HepG2 (cell line): ENCODE measurements around the gene CAMTA1. TPM values are rescaled to one million over a fixed set of nuclear protein-coding genes. Genes with fewer than 3 reads are reported as not detected.

ENCODE experiments used
- ATAC-seq: fragments of 200-7000 bp; cut with Tn5 transposase; 3 replicates; pipeline ENCODE4 v1.9.1; 2020; ENCODE audit warnings: mild to moderate bottlenecking, moderate library complexity
- BruUV-seq: library from RNA; stranded (reverse); fragments of 400-500 nt; replicated peaks from 2 replicates; lab custom pipeline; 2021; lab: Mats Ljungman, UMichigan
- CTCF ChIA-PET: fragments of 300-600 bp; formaldehyde crosslinking; extraction: SDS; loops from one replicate; lab custom pipeline; 2021; ENCODE audit warnings: low total read pairs, inconsistent platforms, low intra/inter-chr PET ratio; lab: Yijun Ruan, JAX
- POLR2A ChIA-PET: fragments of 350-600 bp; sonication (Branson Sonifier 250); formaldehyde crosslinking; loops from one replicate; lab custom pipeline; 2020; ENCODE audit warnings: antibody characterized with exemption, inconsistent platforms; lab: Yijun Ruan, JAX
- DNase-seq: peaks from one replicate; pipeline ENCODE4 v3.0.0-alpha.2; 2015; ENCODE audit warnings: low spot score
- FAIRE-seq: peaks from 3 replicates; lab custom pipeline; 2011; peaks lifted over from hg19 to GRCh38; lab: Jason Lieb, UNC
- H2AFZ ChIP-seq: one replicate; pipeline ENCODE4 v1.6.1; 2011; ENCODE audit warnings: low read length, inconsistent platforms
- H3K27ac ChIP-seq: fragments of 300-600 bp; 3 replicates; pipeline ENCODE4 v1.8.0; 2011; ENCODE audit warnings: mixed run types, mild to moderate bottlenecking, mixed read lengths, low read length, inconsistent platforms; ENCODE audit not compliant: insufficient read depth; ENCODE audit errors: extremely low read length
- H3K27me3 ChIP-seq, 2 experiments: fragments of 200-600 bp in 1 of 2; 2 replicates in 1 of 2; 3 replicates in 1 of 2; pipeline versions ENCODE4 v1.6.0 to v1.8.0; 2011; ENCODE audit warnings: low read length in 2 of 2, mild to moderate bottlenecking in 2 of 2, moderate library complexity in 2 of 2, inconsistent platforms in 1 of 2; ENCODE audit not compliant: insufficient read depth in 2 of 2, control insufficient read depth in 1 of 2
- H3K36me3 ChIP-seq, 2 experiments: fragments of 200-600 bp in 1 of 2; replicated peaks in 1 of 2; 2 replicates in 1 of 2; 3 replicates in 1 of 2; pipeline versions ENCODE4 v1.5.1 to v1.8.0; 2011; ENCODE audit warnings: low read length in 2 of 2, inconsistent platforms in 1 of 2; ENCODE audit not compliant: insufficient read depth in 2 of 2, control insufficient read depth in 1 of 2
- H3K4me1 ChIP-seq: 2 replicates; pipeline ENCODE4 v1.5.1; 2012; ENCODE audit warnings: low read length, inconsistent platforms; ENCODE audit not compliant: insufficient read depth
- H3K4me2 ChIP-seq: 2 replicates; pipeline ENCODE4 v1.6.0; 2011; ENCODE audit warnings: low read depth, low read length, inconsistent platforms
- H3K4me3 ChIP-seq, 3 experiments: fragments of 200-600 bp in 1 of 3; sonication (generic), shearing (Covaris generic) in 1 of 3; replicated peaks in 1 of 3; 2 replicates each; pipeline ENCODE4 v1.5.1; 2011 to 2016; ENCODE audit warnings: low read length in 3 of 3, inconsistent platforms in 2 of 3, low read depth in 2 of 3, mild to moderate bottlenecking in 2 of 3, control low read depth in 1 of 3, mixed read lengths in 1 of 3; ENCODE audit not compliant: insufficient read depth in 1 of 3
- H3K79me2 ChIP-seq: one replicate; pipeline ENCODE4 v1.6.1; 2011; ENCODE audit warnings: low read length, inconsistent platforms; ENCODE audit not compliant: insufficient read depth
- H3K9ac ChIP-seq: 2 replicates; pipeline ENCODE4 v1.6.0; 2011; ENCODE audit warnings: mild to moderate bottlenecking, low read depth, low read length, inconsistent platforms; ENCODE audit not compliant: insufficient read depth
- H3K9me3 ChIP-seq: 2 replicates; pipeline ENCODE4 v1.5.1; 2012; ENCODE audit warnings: mild to moderate bottlenecking, low read length
- H4K20me1 ChIP-seq: 2 replicates; pipeline ENCODE4 v1.6.0; 2011; ENCODE audit warnings: inconsistent platforms, mild to moderate bottlenecking, low read length, moderate library complexity; ENCODE audit not compliant: insufficient read depth
- CREM ChIP-seq, 2 experiments: sonication (generic) in 1 of 2; formaldehyde crosslinking in 1 of 2; IDR thresholded peaks; 2 replicates each; pipeline versions ENCODE4 v1.4.0 to v1.6.1; 2016 to 2020; ENCODE audit warnings: antibody characterized with exemption in 1 of 2, mild to moderate bottlenecking in 1 of 2, missing genetic modification reagents in 1 of 2
- FOXP1 ChIP-seq, 2 experiments: fragments of 450-650 bp in 1 of 2; IDR thresholded peaks; 2 replicates each; pipeline ENCODE4 v1.6.1; 2017 to 2018; ENCODE audit warnings: antibody characterized with exemption in 1 of 2
- HCFC1 ChIP-seq: fragments of 150-350 bp; IDR thresholded peaks from 2 replicates; pipeline ENCODE4 v1.6.1; 2014; ENCODE audit warnings: low read depth, low read length
- IKZF4 ChIP-seq: sonication (generic); formaldehyde crosslinking; IDR thresholded peaks from 2 replicates; pipeline ENCODE4 v1.5.1; 2020; ENCODE audit warnings: borderline replicate concordance, mild to moderate bottlenecking, low read depth, missing genetic modification reagents; ENCODE audit errors: not compliant biosample characterization
- ISX ChIP-seq: sonication (generic); formaldehyde crosslinking; conservative IDR thresholded peaks from 2 replicates; pipeline ENCODE4 v1.5.0; 2020; ENCODE audit warnings: missing genetic modification reagents
- KDM4B ChIP-seq: sonication (generic); formaldehyde crosslinking; IDR thresholded peaks from 2 replicates; pipeline ENCODE4 v1.4.0; 2020; ENCODE audit warnings: missing genetic modification reagents
- LCORL ChIP-seq, 2 experiments: fragments of 450-650 bp in 1 of 2; sonication (generic) in 1 of 2; formaldehyde crosslinking in 1 of 2; IDR thresholded peaks; 2 replicates each; pipeline versions ENCODE4 v1.5.0 to v1.6.1; 2017 to 2020; ENCODE audit warnings: antibody characterized with exemption in 1 of 2, missing genetic modification reagents in 1 of 2
- MZF1 ChIP-seq: sonication (generic); formaldehyde crosslinking; IDR thresholded peaks from 2 replicates; pipeline ENCODE4 v1.8.1; 2023; ENCODE audit warnings: mild to moderate bottlenecking, missing genetic modification reagents, borderline replicate concordance
- NFKB2 ChIP-seq: sonication (generic); formaldehyde crosslinking; IDR thresholded peaks from 2 replicates; pipeline ENCODE4 v1.4.0; 2020; ENCODE audit warnings: missing genetic modification reagents, borderline replicate concordance
- RELA ChIP-seq: sonication (generic); formaldehyde crosslinking; IDR thresholded peaks from 2 replicates; pipeline ENCODE4 v1.4.0; 2020; ENCODE audit warnings: missing genetic modification reagents
- SUZ12 ChIP-seq: fragments of 150-350 bp; IDR thresholded peaks from 2 replicates; pipeline ENCODE4 v1.6.1; 2014; ENCODE audit warnings: low read depth, low read length
- THAP9 ChIP-seq: sonication (generic); formaldehyde crosslinking; IDR thresholded peaks from 2 replicates; pipeline ENCODE4; 2020; ENCODE audit warnings: missing genetic modification reagents, mild to moderate bottlenecking, borderline replicate concordance
- TRAFD1 ChIP-seq: sonication (generic); formaldehyde crosslinking; IDR thresholded peaks from 2 replicates; pipeline ENCODE4 v1.5.1; 2020; ENCODE audit warnings: missing genetic modification reagents, mild to moderate bottlenecking, borderline replicate concordance
- ZNF660 ChIP-seq: sonication (generic); formaldehyde crosslinking; IDR thresholded peaks from 2 replicates; pipeline ENCODE4 v1.5.1; 2020; ENCODE audit warnings: mild to moderate bottlenecking, low read depth, missing genetic modification reagents, borderline replicate concordance
- ZNF670 ChIP-seq: sonication (generic); formaldehyde crosslinking; IDR thresholded peaks from 2 replicates; pipeline ENCODE4 v1.8.0; 2022; ENCODE audit warnings: mild to moderate bottlenecking, missing genetic modification reagents, borderline replicate concordance
- ZNF75D ChIP-seq: sonication (generic); formaldehyde crosslinking; IDR thresholded peaks from 2 replicates; pipeline ENCODE4 v1.8.1; 2023; ENCODE audit warnings: missing genetic modification reagents, mild to moderate bottlenecking, borderline replicate concordance
- ZNF788 ChIP-seq: sonication (generic); formaldehyde crosslinking; IDR thresholded peaks from 2 replicates; pipeline ENCODE4 v1.5.0; 2020; ENCODE audit warnings: mild to moderate bottlenecking, missing genetic modification reagents, borderline replicate concordance
- WGBS: methylation state at CpG from one replicate; pipeline ENCODE4 v1.1.6; 2017; ENCODE audit warnings: low lambda C conversion rate; 5-methylcytosine and 5-hydroxymethylcytosine counted together
- in situ Hi-C: cut with HindIII; loops from 2 replicates; pipeline ENCODE4 v1.10.0; 2017; ENCODE audit warnings: low pct_unique_long_range_greater_than_20kb; ENCODE audit not compliant: extremely low pct_ligation_motif_present
- intact Hi-C: fragments of 100-400 bp; cut with micrococcal nuclease; formaldehyde crosslinking; loops from one replicate; pipeline ENCODE4 v1.10.0; 2022; ENCODE audit not compliant: unreplicated experiment
- polyA plus RNA-seq, 8 experiments: library from polyadenylated mRNA; depleted of rRNA in 3 of 8; stranded (reverse) in 7 of 8; unstranded in 1 of 8; fragments of >200 nt; fragmentation: Illumina TruSeq in 4 of 8; extraction: Trizol in 4 of 8; gene quantifications; 2 replicates each; pipeline versions ENCODE4 v1.2.1 to v1.2.3, GENCODE V29; 2011 to 2016; ENCODE audit warnings: low read depth in 4 of 8, missing spikeins in 1 of 8, mixed read lengths in 1 of 8; ENCODE audit not compliant: insufficient read depth in 1 of 8
- total RNA-seq, 5 experiments: library from RNA; depleted of rRNA; stranded (reverse); fragments of >200 nt; fragmentation: Illumina TruSeq; extraction: Trizol; gene quantifications; 2 replicates each; pipeline ENCODE4 v1.2.3, GENCODE V29; 2016; ENCODE audit warnings: low read depth in 1 of 5

Gene CAMTA1
- total and polyA plus RNA-seq, 2 of the 13 experiments (the other 11 are each of a cell fraction or from before 2014, with no cell fraction given) = 25.0 to 36.4 TPM

- no peak overlapping the region for H3K9ac ChIP-seq
- POLR2A ChIA-PET = no interaction called here
- CTCF ChIA-PET = no interaction called here
- DNase-seq (no peak), FAIRE-seq (no peak), ATAC-seq (no peak)
- H3K4me3 ChIP-seq = no peak overlapping the region
- BruUV-seq = no TSS peak
- intact Hi-C loops (no loop called here), in situ Hi-C loops (no loop called here)
- no peaks in the 10 kb centered on the region for H3K4me1 ChIP-seq
- H3K27ac ChIP-seq = no peak overlapping the region
- H4K20me1 ChIP-seq = no peaks in the 10 kb centered on the region
- TF ChIP-seq LCORL (IDR thresholded peaks at IDR 0.05) = no peak
- no peak for TF ChIP-seq LCORL (CRISPR knock-in tag; IDR thresholded peaks at IDR 0.05)
- no peak for TF ChIP-seq KDM4B
- no peak for TF ChIP-seq NFKB2 (CRISPR knock-in tag)
- TF ChIP-seq MZF1 (CRISPR knock-in tag) = no peak
- no peak for TF ChIP-seq RELA (CRISPR knock-in tag)
- no peak for TF ChIP-seq ZNF75D
- no peak for TF ChIP-seq ZNF788 (CRISPR knock-in tag)
- no peak for TF ChIP-seq HCFC1
- no peak for TF ChIP-seq FOXP1 (IDR thresholded peaks at IDR 0.05)
- TF ChIP-seq FOXP1 (CRISPR knock-in tag; IDR thresholded peaks at IDR 0.05) = no peak
- TF ChIP-seq IKZF4 (CRISPR knock-in tag) = no peak
- TF ChIP-seq THAP9 (CRISPR knock-in tag) = no peak
- TF ChIP-seq CREM (IDR thresholded peaks at IDR 0.05) = no peak
- no peak for TF ChIP-seq CREM (CRISPR knock-in tag; IDR thresholded peaks at IDR 0.05)
- TF ChIP-seq ISX (CRISPR knock-in tag) = no peak
- no peak for TF ChIP-seq ZNF670
- no peak for TF ChIP-seq SUZ12
- TF ChIP-seq ZNF660 (CRISPR knock-in tag) = no peak
- no peak for TF ChIP-seq TRAFD1 (CRISPR knock-in tag)
- H3K79me2 ChIP-seq = no peaks in the 10 kb centered on the region
- peaks cover 0 to 2% of the 10 kb centered on the region in 2 experiments; a peak in 1 of 5 replicates for H3K27me3 ChIP-seq
- H3K36me3 ChIP-seq = no peaks in the 10 kb centered on the region
- no peak overlapping the region for H2AFZ ChIP-seq
- H3K9me3 ChIP-seq = no peaks in the 10 kb centered on the region
- 36% methylated on average over 3 of the region's 5 CpGs for WGBS
- no peak overlapping the region for H3K4me2 ChIP-seq
These were observed 623.5 kb downstream of the CAMTA1 start for GRCh38 chr1:7408771-7409150.
